GM12872 (cell line): ENCODE results near the gene KRTAP3-3.

Source experiments
- CTCF ChIP-seq: IDR thresholded peaks from 3 replicates; pipeline ENCODE4 v1.5.1; 2011; ENCODE audit warnings: low read depth, mild to moderate bottlenecking, low read length, moderate library complexity; ENCODE audit not compliant: insufficient read depth

Gene KRTAP3-3

GRCh38 chr17:40992666-40993065 lies 1.3 kb downstream of the KRTAP3-3 start:
- TF ChIP-seq CTCF = no peak

- no peak for TF ChIP-seq CTCF
Observed at GRCh38 chr17:40986920-40987319, 7.0 kb downstream of the KRTAP3-3 start.

- TF ChIP-seq CTCF = no peak
Observed at GRCh38 chr17:40984226-40984625, 9.7 kb downstream of the KRTAP3-3 start, which contains the start of gene KRT40. KRT40 (minus strand) TSS chr17:40984326; CDS start chr17:40984273, 53 bp downstream.

GRCh38 chr17:40981115-40981514 lies 12.8 kb downstream of the KRTAP3-3 start:
- TF ChIP-seq CTCF = no peak

- TF ChIP-seq CTCF = no peak
Observed at GRCh38 chr17:40980596-40980995, 13.4 kb downstream of the KRTAP3-3 start.

- no peak for TF ChIP-seq CTCF
Observed at GRCh38 chr17:40980117-40980516, 13.8 kb downstream of the KRTAP3-3 start.

- no peak for TF ChIP-seq CTCF
Observed at GRCh38 chr17:40978575-40979151, 15.3 kb downstream of the KRTAP3-3 start.
